Measurements from ENCODE around the gene MYMK. TPM values are rescaled to one million over a fixed set of nuclear protein-coding genes. Genes with fewer than 3 reads are reported as not detected.

Gene MYMK
- total RNA-seq, 1 donor from 2014 or later = not detected

DNA sequence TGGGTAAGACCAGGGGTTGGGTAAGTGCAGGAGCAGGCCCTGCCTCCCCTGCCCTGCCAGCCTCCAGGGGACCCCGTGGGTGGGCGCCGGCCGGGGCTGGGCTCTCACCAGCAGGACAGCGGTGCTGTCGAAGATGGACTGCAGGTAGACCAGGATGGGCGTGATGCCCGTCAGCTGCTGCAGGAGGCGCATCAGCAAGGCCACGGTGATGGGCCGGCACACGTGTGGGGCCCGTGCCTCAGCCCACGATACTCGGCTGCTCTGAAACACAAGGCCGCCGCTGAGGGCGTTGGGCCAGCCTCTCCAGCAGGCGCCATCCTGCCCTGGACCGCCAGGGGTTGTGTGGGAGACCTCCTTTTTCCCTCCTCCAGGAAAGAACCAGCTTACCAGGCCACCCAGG lies 49.9 kb downstream of the MYMK start:
- no peak for ATAC-seq
- Histone ChIP-seq H3K27ac (no peak overlapping the region), H3K27me3 (ENCODE audit: low read depth) (no peaks in the 10 kb centered on the region), H3K9me3 (no peaks in the 10 kb centered on the region), H3K36me3 (peaks cover 31% of the 10 kb centered on the region), H3K4me1 (peaks cover 39% of the 10 kb centered on the region), H3K4me3 (no peak overlapping the region)
- DNase-seq = no peak
- TF ChIP-seq, protein P1, sequence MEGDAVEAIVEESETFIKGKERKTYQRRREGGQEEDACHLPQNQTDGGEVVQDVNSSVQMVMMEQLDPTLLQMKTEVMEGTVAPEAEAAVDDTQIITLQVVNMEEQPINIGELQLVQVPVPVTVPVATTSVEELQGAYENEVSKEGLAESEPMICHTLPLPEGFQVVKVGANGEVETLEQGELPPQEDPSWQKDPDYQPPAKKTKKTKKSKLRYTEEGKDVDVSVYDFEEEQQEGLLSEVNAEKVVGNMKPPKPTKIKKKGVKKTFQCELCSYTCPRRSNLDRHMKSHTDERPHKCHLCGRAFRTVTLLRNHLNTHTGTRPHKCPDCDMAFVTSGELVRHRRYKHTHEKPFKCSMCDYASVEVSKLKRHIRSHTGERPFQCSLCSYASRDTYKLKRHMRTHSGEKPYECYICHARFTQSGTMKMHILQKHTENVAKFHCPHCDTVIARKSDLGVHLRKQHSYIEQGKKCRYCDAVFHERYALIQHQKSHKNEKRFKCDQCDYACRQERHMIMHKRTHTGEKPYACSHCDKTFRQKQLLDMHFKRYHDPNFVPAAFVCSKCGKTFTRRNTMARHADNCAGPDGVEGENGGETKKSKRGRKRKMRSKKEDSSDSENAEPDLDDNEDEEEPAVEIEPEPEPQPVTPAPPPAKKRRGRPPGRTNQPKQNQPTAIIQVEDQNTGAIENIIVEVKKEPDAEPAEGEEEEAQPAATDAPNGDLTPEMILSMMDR (IDR thresholded peaks at IDR 0.05) = no peak
- intact Hi-C loops (cut with DNase I) = no loop called here

DNA sequence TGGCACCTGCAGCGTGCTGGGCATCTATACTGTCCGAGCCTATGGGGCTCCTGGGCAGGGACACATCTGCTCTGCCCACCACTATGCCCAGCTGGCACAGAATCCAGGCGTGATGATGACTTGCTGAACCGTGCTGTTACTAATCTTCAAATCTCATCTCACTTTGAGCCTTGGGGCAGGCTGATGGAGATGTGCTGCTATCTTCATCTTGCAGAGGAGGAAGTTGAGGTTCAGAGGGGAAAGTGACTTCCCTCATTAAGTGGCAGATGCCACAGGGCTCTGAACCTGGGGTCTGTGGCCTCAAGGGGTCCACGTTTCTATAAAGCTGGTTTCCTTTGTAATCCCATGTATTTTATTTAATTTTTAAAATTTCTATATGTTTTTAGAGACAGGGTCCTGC lies 50.5 kb downstream of the MYMK start:
- Histone ChIP-seq H3K9me3 (no peaks in the 10 kb centered on the region), H3K36me3 (peaks cover 33% of the 10 kb centered on the region), H3K4me1 (peaks cover 33% of the 10 kb centered on the region), H3K27me3 (ENCODE audit: low read depth) (no peaks in the 10 kb centered on the region), H3K4me3 (no peak overlapping the region), H3K27ac (no peak overlapping the region)
- intact Hi-C loops (cut with DNase I) = no loop called here
- TF ChIP-seq, protein P1 (IDR thresholded peaks at IDR 0.05) = no peak
- no peak for DNase-seq
- ATAC-seq = no peak

- ATAC-seq (no peak), DNase-seq (no peak)
- no peak overlapping the region for H3K4me3 ChIP-seq
- no peaks in the 10 kb centered on the region for H3K9me3 ChIP-seq
- no peak overlapping the region for H3K27ac ChIP-seq
- H3K27me3 ChIP-seq (ENCODE audit: low read depth) = no peaks in the 10 kb centered on the region
- H3K4me1 ChIP-seq = peaks cover 30% of the 10 kb centered on the region
- TF ChIP-seq, protein P1 (IDR thresholded peaks at IDR 0.05) = no peak
- peaks cover 38% of the 10 kb centered on the region for H3K36me3 ChIP-seq
- intact Hi-C loops (cut with DNase I) = no loop called here
Measured at GRCh38 chr9:133473743-133474142, 51.0 kb downstream of the MYMK start.

- no peak overlapping the region for H3K27ac ChIP-seq
- ATAC-seq (no peak), DNase-seq (no peak)
- H3K4me1 ChIP-seq = peaks cover 22% of the 10 kb centered on the region
- H3K9me3 ChIP-seq = no peaks in the 10 kb centered on the region
- intact Hi-C loops (cut with DNase I) = no loop called here
- H3K27me3 ChIP-seq (ENCODE audit: low read depth) = no peaks in the 10 kb centered on the region
- H3K4me3 ChIP-seq = no peak overlapping the region
- peaks cover 47% of the 10 kb centered on the region for H3K36me3 ChIP-seq
- TF ChIP-seq, protein P1 (IDR thresholded peaks at IDR 0.05) = no peak
Measured at GRCh38 chr9:133472753-133473378, 51.9 kb downstream of the MYMK start.

GRCh38 chr9:133472277-133472645 lies 52.5 kb downstream of the MYMK start:
- H3K4me1 ChIP-seq = peaks cover 16% of the 10 kb centered on the region

More at GRCh38 chr9:133472277-133472645, 52.5 kb downstream of the MYMK start:
- no peaks in the 10 kb centered on the region for H3K9me3 ChIP-seq
- DNase-seq (no peak), ATAC-seq (no peak)
- H3K4me3 ChIP-seq = no peak overlapping the region
- TF ChIP-seq, protein P1 (IDR thresholded peaks at IDR 0.05) = no peak
- intact Hi-C loops (cut with DNase I) = no loop called here
- no peaks in the 10 kb centered on the region for H3K27me3 ChIP-seq (ENCODE audit: low read depth)
- H3K36me3 ChIP-seq = peaks cover 48% of the 10 kb centered on the region
- no peak overlapping the region for H3K27ac ChIP-seq

All from lower lobe of right lung (tissue), 2 donors.